DMS153 treated with DMSO at 0.1 percent for 48 hours (cell line): ENCODE results near the gene VDR.
A peak's percentile ranks its signal among the peaks of the same experiment; 100 is the strongest.
"Not testable (repeated sequence)": the region's sequence is repeated elsewhere in the genome, so short reads cannot be mapped to it uniquely, and the experiment has no call there.

Experiments
- DNase-seq: peaks from one replicate; lab custom pipeline; 2025; ENCODE audit not compliant: unreplicated experiment; lab: John Stamatoyannopoulos, UW

The VDR gene

DNA sequence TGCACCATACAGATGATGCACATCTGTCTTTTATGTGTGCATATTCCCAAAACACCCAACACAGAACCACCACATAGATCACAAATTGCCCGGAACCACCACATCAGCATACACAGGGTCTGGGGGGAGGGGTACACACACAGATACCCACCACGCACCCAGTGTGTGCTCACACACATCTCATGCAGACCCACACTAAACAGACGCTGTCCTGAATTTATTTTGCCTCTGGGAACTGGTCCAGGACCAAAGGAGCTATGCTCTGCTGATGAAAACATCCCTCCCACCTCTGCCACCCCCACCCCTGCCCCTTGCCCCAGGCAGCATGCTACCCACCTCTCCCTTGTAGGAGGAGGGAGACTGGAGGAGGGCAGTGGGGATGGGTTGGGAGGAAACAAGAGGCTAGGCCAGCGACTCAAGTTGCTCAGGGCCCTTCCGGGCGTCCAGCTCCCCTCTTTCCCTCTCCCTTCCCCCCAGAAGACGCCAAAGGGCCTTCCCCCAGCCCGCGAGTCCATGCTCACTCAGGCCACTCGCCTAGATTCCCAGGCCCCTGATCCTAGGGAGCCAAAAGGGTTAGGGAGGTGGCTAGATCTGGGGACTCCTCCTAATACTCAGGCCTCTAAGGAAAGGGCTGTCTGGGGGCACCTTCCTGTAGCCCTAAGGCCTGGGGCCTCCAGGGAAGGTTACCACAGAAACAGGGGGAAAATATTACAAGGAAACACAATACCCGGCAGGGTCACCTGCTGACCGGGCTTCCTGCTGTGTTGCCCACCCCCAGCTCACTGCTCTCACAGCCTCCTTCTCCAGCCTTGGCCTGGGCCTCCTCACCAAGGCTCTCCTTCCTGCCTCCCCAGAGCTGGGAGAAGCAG, 88.2 kb downstream of the VDR start:
- no peak for DNase-seq

- DNase-seq = not testable (repeated sequence)
Observed at GRCh38 chr12:47815447-47815846, 89.3 kb downstream of the VDR start.

DNA sequence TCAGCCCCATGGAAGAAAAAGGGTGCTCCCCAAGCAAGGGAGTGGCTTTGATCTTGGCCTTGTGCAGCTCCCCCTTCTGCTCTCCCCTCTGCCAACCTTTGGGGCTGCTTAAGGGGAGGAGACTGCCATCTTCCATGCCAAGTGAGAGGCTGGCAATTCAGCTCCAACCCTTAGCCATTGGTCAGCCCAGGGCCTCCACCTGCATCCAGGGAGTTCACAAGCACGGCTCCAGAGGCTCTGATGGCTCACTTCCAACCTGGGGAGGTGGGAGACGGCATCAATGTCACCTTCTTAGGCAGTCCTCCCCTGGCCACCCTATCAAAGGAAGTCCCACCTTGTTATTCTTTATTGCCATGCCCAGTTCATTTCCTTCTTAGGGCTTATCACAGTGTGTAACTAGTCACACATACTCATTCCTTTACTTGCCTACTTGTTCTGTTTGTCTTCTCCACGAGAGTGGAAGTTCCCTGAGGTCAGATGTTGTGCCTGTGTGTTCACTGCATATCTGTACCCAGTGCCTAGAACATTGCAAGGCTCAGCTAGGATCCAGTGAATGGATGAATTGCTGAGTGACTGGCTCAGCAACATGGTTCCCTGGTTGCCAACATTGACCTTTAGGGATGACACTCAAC, 90.1 kb downstream of the VDR start:
- no peak for DNase-seq

DNA sequence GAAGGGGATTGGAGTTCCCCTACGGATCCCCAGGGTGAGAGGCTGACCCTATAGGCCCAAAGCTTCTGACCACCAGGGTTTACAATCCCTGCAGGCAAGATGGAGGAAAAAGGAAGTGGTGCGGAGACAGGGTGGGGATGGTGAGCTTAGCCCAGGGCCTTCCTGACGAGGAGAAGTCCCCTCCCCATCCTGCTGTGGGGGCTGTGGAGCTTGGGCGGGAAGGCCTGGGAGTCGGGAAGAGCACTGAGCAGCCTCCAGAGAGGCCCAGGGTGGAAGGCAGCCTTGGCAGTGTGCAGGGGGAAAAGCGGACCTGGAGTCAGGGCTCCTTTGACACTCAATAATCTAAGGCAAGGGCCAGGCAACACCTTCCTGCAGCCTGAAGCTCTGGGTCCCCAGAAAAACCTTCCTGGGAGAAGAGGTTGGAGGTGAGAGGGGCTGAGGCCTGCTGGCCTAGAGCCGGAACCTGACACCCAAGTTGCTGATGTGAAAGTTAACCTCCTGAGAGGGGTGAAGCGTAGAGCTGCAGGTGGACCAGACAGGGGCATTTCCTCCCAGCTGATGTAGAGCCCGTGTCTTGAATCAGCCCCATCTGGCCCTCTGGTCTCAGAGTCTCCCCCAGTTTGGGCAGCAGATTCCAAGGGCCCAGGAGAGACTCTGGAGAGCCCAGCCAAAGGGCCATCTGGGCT, 91.1 kb downstream of the VDR start:
- no peak for DNase-seq

DNA sequence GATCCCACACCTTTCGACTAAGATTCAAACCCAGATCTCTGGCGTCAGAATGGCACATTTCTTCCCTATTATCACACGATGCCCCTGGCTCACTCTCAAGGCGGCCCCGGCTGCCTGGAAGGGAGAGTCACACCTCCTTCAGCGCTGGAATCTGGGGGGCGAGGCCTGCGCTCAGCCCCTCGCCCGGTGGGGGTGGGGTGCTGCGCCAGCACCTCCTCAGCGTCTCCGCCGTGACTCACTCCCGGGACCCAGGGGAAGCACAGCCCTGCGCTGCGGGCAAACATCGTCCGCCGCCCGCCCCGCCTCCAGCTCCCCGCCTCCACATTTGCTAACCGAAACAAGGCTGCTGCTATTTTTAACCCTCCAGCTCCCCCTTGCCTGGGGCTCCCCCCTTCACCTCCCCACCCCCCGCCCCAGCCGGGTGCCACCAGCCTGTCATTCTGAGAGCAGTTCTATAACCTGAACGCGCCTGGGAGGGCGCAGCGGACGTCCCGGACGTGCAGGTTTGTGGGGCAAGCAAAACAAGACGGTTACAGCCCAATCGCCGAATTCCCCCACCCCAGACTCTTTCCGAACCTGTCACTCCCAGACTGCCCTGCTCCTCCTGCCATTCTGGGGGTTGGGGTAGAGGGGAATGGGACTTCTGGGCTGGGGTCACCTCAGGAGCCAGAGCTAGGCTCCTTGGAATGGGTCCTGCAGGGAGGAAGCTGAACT, 91.8 kb downstream of the VDR start:
- DNase-seq = no peak

- no peak for DNase-seq
Observed at GRCh38 chr12:47811581-47812484, 93.0 kb downstream of the VDR start.

DNA sequence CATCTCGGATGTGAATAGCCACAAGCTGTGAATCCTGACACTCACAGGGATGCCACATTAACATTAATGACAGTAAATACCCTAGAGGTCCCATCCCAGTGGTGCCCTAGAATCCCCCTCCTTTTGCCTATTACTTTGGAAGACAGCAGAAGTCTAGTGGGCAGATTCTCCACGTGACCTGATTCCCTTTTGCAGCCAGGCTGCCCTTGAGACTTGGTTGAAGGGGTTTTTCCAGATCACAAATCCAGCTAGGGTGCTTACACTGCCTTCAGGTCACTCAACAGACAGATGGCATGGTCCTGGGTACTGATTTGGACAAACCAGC, 93.8 kb downstream of the VDR start:
- DNase-seq = no peak

DNA sequence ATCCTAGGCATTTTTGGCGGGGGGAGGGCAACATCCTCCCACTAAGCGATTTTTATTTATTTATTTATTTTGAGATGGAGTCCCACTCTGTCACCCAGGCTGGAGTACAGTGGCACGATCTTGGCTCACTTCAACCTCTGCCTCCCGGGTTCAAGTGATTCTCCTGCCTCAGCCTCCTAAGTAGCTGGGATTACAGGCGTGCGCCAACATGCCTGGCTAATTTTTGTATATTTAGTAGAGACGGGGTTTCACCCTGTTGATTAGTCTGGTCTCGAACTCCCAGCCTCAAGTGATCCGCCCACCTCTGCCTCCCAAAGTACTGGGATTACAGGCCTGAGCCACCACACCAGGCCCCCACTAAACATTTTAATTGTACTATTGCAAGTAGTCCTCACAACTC, 95.3 kb downstream of the VDR start:
- not testable (repeated sequence) for DNase-seq

GRCh38 chr12:47808574-47809365, 96.0 kb downstream of the VDR start:
- DNase-seq = no peak

GRCh38 chr12:47808050-47808449, 96.7 kb downstream of the VDR start:
- peak; percentile 23 for DNase-seq

- no peak for DNase-seq
Observed at GRCh38 chr12:47807338-47807737, 97.5 kb downstream of the VDR start.

DNA sequence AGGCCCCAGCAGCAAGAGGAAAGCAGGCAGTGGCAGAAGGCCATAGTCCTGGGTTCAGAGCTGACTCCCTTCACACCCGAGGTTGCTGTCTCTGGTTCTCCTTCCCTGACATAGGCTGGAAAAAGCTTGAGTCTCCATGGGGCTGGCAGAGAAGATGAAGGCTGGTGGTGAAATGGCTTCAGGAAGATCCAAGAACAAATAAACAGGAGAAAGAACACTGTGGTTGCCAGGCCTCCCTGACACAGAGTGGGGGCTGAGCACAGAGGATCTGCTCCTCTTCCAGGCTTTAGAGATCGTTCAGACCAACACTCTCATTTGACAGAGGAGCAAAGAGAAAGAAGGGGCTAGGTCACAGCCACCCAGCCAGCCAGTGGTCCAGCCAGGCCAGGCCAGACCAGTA, 99.4 kb downstream of the VDR start:
- no peak for DNase-seq

DNA sequence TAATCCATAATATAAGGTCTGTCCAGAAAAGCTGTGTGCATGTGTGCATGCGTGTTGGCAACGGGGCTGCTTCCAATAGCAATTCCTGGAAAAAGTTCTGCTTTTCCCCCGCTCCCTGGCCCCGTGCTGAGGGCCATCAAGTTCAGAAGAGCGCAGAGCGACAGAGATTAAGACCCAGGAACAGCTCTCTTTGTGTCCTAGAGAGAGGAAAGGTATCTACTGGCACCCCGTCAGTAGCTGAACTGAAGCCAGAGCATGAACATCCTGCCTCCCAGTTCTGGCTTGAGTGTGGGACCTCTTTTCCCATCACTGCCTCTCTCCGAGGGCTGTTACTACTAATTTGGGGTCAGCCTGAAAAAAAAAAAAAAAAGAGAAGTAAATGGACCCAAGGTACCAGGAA, 100.6 kb downstream of the VDR start:
- no peak for DNase-seq

DNA sequence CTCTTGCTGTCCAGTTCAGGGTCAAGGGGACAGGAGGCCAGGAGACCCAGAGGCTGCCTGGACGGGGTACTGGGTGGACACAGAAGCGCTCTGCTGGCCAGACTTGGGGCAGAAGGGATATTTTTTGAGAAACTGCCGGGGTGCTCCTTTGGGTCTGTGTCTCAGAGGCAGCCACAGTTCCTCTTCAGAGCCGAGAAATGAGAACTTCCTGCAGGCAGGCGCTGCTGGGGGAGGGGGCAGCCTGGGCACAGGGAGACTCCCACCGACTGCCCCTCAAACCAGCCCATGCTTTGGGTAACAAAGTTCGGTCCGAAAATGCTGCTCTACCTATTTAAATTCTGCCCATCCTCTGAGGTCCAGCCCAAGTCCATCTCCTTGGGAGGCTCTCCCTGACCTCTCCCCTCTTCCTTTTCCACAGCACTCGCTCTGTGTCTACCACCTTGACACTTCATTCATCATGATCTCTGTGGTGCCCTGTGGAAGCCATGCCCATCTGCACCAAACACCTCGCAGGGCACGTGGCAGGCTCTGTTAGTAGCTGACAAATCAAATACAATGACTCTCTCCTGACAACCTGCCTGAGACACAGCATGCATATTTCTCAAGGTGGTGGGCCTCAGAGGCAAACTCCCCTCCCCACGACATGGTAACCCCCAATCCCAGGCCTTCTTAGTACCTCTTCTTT, 101.5 kb downstream of the VDR start:
- no peak for DNase-seq

DNA sequence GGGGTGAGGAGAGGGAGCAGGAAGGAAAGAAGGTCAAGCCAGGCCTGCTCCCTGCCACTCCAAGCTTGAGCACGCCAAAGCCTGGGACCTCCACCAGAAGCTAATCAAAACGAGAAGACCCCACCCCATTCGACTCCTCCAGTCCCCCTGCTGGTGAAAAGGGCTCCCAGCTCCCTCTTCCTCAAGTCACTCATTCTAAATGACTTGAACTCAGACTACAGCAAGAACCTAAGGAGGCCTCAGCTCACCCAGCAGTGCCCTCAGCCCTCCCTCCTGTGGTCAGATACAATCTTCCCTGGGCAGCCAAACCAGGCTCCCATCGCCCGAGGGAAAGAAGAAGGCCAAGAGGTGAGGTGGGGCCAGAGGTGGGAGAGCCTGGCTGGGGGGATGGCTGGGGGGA, 102.5 kb downstream of the VDR start:
- DNase-seq = no peak

DNA sequence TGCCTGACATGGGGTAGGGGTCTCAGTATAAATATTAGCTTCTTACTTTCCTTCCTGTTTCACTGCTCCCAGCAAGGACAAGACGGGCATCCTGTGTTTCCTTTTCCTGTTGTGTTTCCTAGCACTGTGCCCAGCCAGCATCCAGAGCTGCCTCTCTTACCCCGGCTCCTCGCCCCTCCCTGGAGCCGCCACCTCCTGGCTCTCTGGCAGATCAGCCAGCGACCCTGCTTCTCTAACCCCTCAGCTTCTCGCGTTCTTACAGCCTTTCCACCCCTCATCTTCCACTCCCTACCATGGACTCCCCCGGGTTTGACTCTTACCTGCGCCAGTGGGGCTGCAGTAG, 102.9 kb downstream of the VDR start:
- DNase-seq = no peak

- no peak for DNase-seq
Observed at GRCh38 chr12:47801170-47801903, 103.5 kb downstream of the VDR start.

- DNase-seq = no peak
Observed at GRCh38 chr12:47800582-47800981, 104.2 kb downstream of the VDR start.
